Stimulated activated CD4-positive, alpha-beta T cell treated with anti-CD3 and anti-CD28 coated beads, Interleukin-15, amount 100 ng/mL, for 1 hour (primary cell): ENCODE results near the gene ZG16B.

Source experiments
- DNase-seq, 2 donors: peaks; one replicate each; pipeline ENCODE4 v3.0.0-alpha.2; 2020; ENCODE audit warnings: low read depth in 1 of 2, low spot score in 1 of 2

Gene ZG16B

DNA sequence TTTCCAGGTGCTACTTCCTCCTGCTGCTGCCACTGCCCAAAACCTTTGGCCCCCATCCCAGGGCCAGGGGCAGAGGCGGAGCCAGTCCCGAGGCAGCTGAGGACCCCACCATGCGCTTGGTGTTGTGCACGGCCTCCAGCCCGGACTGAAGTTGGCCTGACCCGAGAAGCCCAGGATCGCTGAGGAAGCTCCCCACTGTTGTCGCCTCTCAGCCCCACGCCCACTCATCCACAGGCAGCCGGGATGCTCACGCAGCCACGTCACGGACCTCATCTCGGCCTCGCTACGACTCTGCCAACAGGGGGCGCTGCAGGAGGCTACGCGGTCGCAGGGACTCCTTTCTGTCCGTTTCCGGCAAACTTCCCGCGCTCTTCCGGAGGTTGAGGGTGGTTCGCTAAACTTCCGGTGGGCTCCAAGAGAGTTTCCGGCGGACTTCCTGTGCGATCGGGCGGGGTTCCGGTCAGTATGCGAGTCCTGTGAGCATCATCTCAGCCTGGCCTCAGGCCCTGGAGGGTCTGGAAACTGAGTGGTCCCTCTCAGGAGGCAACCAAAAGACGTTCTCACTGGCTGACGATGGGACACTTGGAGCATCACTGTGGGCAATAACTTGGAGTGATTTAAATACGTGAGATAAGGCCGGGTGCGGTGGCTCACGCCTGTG, 12.4 kb downstream of the ZG16B start:
- DNase-seq, result peak; percentile 29 to 69

DNA sequence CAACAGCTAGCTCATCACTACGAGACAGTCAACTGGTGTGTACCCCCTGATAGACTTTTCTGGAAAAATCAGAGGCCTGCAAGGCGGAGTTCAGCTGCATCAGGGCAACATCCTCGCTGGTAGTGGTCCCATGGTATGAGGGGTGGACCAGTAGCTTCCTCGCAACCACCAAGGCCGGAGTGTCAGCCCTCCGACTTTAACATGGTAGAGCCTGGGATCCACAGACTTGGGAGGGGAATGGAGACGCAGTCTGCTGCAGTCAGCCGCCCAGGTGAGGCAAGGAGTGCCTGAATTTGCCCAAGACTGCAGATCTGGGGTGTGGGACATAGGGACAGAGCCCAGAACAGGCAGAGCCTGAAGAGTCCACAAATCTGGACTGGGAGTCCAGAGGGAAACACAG, 13.4 kb downstream of the ZG16B start:
- no peak for DNase-seq

DNA sequence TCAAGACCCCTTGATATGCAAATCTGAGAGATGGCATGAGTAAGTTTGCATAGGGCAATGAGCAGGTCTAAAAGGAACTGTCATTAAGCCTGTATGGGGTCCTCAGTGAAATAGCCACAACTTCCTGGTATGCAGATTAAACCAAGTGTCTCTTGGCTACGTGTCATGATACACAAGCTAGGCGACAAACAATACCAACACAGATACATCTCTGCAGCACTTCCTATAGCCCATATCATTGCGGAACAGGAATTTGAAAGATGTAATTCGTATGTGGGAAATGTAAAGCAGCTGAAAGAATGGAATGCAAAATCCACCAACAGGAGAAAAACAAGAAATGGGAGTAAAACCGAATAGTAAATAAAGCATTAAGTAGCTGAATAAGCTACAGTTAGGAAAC, 15.0 kb downstream of the ZG16B start:
- DNase-seq, result no peak

DNA sequence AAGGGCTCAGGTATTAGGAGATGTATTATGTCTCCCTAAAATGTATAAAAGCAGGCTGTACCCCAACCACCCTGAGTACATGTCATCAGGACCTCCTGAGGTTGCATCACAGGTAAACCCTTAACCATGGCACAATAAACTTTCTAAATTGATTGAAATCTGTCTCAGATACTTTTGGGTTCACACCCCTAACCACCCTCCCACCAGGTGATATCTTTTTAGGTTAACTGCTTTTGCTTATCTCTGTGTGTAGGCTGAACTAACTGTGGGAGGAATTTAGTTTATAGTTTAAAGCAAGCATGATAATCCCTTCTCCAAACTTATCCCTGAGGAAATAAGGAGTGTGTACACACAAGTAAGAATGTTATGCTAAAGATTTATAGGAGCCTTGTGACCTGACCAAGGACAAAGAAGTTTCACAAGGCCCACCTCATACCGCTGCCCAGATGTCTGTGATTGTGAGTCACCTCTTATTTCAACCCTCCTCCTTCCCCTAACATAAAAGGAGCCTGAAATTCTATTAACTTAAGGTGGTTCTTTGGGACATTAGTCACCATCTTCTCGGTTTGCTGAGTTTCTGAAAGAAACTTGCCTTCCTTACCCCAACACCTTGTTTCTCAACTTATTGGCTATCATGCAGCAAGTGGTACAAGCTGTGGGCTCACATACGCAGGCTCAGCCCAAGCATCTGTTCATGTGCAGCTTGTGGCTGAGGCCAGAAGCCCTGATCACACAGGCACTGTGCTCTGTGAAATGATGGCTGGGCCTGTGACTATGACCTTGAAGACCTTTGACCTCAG, 16.6 kb downstream of the ZG16B start:
- DNase-seq, result no peak

DNA sequence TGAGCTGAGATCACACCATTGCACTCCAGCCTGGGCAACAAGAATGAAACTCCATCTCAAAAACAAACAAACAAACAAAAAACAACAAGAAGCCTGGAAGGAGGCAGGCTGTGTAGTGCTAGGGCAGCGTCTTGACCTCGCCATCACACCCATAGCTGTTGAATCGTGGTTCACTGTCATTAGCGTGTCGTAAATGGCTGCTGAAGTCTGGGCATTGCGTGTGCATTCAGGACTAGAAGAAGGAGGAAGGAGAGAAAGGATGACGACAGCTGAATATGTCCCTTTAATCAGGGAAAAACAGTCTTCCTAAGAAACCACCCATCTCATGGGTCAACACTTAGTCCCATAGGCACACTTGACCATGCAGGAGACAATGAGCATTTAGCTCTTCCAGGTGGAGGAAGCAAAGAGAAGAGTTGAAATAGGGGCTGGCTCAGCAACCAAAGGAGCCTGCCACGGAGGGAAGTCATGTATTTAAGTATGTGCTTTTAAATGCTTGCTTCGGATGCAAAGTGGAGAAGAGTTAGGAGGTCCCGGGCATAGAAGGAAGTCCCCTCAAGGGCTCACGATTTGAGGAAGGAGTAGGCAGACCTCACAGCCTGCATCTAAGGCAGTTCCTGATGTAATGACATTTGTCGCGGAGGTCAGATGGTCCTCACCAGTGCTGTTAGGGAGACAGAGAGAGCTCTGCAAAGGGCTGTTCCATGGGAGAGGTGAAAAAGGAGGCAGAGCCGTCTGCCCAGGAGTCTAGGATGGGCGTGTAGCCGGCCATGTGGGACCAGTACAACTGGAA, 19.0 kb downstream of the ZG16B start:
- no peak for DNase-seq

DNA sequence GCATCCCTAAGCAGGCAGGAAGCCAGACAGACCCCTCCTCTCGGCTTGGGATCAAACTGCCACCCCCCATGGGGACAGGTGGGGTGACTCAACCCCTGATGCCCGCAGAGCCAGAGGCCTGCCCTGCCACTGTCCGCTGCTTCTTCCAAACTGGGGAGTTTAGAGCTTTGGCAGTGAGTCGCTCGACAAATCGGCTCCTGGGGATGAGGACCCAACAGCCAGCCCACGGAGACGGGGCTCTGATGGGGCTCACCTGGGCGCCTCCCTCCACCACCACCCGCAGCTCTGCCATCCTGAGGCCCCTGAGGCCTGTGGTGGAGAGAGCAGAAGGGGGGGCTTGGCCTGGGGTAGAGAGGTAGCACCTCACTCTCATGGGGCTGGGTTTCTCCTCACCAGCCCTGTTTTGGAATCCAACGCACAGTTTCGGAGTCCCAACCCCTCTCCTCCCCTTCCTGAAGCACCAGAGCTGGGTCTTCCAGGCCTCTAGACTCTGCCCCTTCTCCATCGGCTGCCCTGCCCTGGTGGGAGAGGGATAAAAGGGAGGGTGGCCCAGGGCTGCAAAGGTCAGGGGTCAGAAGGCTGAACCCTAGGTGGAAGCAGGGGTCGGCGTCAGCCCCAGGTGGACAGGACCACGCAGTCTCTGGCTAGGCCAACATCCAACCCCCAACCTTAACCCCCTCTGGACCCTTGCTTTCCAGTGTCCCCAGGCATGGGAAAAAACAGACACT, 22.1 kb downstream of the ZG16B start:
- no peak for DNase-seq

DNA sequence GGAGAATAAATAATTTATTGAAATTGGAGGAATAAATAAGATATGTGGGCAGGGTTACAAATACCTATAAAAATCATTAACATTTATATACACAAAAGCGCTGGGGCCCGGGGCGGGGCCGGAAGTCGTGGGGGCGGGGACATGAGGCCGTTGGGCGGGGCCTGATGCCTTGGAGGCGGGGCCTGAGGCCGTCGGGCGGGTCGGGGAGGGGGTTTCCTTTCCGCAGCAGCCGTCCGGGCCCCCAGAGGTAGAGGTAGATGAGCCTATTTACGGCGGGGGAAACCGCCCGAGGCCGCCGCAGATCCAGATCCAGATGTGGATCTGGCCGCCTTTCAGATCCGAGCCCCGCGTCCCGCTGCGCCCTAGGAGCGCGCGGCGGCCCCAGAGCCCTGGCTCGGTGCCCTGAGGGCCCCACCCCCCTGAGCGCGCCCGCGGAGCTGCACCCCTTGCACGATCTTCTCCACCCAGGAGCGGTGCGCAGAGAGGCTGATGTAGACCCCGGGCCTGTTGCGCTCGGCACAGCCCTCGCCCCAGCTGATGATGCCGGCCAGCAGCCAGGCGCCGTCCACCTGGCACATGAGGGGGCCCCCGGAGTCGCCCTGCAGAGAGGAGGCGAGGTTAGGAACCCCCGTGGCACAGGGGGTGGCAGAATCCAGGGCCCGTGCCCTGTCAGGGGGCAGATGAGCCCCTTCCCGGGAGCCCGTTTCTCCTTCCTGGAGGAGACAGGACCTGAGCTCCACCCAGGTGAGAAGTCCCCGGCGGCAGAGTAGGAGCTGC, 22.8 kb downstream of the ZG16B start:
- DNase-seq, result no peak

DNA sequence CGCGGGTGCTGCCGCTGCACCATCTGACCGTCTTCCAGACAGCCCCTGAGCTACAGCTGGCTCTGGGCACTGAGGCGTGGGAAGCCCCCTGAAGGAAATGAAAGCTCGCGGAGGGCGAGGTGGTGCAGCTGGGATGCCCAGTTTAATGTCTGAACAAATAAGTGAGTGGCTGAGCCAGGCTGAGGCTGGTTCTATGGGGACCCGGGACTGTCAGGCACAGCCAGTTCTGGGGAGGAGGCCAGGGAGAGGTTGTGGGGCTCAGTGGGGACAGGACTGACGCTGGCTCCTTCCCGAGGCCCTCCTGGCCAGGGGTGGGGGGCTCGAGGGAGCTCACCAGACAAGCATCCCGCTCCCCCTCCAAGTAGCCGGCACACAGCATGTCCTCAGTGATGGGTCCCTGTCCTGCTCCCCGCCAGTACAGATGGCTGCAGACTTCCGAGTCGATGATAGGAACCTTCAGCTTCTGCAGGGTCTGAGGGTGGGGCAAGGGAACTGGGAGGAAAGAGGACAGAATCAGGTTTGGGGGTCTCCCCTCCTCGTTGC, 23.5 kb downstream of the ZG16B start:
- no peak for DNase-seq

DNA sequence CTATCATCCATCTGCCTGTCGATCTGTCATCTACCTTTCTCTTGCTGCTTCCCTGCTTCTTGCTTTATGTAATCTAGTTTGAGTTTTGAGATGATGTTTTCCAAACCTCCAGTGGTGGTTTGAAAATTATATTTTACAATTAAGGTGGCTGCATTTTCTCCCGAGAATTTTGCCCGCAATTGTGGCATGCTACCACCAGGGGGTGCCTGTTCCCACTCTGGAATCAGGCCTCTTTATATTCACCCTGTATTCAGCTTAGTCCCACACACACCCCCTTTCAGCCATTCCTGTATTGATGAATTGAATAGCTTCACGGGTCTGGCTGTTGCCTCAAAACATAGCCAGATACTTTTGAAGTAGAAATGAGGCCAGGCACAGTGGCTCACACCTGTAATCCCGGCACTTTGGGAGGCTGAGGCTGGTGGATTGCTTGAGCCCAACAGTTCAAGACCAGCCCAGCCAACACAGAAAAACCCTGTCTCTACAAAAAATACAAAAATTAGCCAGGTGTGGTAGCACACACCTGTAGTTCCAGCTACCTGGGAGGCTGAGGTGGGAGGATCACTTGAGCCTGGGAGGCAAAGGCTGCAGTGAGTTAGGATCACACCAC, 24.7 kb downstream of the ZG16B start:
- DNase-seq, result no peak

DNA sequence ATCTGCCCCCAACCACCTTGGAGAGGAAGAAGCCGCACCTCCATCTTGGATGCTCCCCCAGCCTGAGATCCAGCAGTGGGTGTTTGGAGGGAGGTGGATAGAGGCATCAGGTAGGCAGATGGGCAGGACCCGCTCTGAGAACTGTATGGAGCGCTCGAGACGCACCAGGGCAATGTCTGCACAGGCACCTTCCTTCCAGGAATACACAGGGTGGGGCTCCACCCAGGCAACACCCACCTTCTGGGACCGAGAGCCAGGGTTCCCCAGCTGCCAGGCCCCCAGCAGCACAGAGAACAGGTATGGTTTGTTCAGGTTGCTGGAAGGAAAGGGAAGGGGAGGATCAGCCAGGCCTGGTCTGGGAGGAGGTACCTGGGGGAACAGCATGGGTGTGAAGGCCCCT, 25.4 kb downstream of the ZG16B start:
- no peak for DNase-seq

DNA sequence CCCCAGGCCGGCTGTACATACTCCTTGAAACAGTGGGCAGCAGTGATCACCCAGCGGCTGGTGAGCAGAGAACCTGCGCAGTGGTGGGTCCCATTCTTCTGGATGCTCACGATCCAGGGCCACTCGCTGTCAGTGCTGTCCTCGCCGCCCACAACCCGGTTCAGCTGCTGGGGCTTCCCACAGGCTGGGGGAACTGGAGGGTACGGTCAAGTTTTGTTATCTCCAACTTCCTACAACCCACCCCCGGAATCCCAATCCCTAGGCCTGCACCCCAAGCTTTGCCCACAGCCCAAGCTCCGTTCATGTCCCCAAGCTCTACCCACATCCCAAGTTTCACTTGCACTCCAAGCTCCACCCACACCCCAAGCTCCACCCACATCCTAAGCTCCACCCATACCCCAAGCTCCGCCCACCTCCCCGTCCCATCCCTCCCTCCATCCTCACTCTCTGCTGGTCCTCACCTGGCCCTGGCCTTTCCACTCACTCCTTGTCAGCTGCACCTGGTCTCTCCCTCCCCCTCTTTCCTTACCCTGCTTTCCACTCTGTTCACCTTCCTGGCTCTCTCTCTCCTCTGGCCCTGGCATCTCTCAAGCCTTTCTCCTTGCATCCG, 26.1 kb downstream of the ZG16B start:
- DNase-seq, result no peak

DNA sequence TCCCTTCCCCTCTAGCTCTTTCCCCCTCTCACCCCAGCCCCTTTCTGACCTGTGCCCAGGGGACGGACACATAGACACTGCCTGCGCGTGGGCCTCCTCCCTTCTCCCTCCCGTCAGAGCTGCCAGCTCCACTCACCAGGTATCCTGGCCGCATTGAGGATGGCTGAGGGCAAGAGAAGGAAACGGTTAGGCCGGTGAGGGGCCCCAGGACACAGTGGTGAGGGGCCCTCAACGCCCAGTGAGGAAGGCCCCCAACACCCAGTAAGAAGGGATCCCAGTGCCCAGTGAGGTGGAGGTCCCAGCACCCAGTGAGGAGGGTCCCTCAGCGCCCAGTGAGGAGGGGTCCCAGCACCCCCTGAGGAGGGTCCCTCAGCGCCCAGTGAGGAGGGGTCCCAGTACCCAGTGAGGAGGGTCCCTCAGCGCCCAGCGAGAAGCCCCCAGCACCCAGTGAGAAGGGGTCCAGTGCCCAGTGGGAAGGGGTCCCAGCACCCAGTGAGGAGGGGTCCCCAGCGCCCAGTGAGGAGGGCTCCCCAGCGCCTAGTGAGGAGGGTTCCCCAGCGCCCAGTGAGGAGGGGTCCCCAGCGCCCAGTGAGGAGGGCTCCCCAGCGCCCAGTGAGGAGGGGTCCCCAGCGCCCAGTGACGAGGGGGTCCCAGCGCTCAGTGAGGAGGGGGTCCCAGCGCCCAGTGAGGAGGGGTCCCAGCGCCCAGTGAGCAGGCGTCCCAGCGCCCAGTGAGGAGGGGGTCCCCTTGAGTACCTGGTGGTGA, 26.8 kb downstream of the ZG16B start:
- no peak for DNase-seq

DNA sequence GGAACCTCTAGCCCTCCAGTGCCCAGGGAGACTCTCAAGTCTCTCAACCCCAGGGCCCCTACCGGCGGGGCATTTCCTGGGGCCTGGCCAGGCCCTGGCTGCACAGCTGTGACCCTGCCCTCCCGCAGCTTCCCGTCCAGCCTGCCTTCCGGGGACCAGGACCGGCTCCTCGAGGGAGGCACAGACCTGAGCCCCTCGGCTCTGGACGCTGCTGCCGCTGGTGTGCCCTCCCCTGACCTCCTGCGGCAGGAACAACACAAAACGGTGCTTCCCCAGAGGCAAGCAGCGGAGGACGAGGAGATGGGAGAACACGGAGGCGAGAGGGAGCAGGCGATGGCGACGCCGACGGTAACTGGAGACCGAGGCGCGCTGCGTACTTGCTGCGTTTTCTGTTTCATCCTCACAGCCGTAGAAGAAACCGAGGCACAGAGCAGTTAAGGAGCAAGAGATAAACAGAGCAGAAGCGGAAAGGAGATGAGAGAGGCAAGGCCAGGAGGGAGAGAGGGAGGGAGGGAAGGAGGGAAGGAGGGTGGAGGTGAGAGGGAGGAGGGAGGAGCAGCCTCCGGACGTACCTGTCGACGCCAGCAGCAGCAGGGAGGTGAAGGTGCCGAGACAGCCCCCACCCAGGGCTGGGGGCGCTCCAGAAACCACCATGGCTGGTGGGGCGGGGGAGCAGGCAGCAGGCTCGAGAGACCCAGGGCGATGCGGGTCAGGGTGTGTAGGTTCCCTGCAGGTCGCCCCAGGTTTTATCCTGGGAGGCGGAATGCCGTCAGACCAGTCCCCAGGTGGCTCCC, 27.5 kb downstream of the ZG16B start, which contains the start of gene PRSS22:
PRSS22 (minus strand) TSS at position 720 of the 794 bp plus-strand sequence; CDS start at position 654, 66 bp downstream.
- no peak for DNase-seq

DNA sequence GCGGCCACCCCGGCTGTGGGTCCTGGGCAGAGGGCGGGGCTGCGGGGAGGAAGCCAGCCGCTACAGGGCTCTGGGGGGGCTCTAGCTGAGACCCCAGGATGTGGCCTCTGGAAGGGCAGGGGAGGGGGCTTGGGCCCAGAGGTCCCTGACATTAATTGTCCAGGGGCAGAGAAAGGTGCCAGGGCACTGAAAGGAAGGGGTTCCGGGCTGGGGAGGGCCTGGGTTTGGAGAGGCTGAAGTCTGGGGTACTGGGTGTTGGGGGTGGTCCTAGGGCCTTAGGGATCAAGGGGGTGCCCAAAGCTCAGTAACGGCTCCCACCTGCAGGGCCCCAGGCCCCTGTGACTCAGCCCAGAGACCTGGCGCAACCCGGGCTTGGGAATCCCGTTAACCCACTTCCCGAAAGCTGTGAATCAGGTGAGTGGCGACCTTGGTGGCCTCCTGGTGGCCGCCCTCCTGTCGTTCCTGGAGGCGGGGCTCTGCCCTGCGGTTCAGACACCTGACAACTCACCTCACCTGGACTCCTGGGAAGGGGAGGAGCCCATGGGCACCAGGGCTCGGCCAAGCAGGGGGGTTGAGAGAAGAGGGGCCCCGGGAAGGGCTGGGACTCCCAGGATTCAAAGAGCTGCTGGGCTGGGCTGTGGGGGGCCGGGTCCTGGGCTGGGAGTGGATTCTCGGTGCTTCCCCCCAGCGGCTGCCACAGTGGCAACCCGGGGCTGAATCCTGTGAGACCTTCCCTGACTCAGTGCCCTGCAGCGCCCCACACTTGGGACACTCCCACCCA, 28.3 kb downstream of the ZG16B start:
- DNase-seq, result no peak

DNA sequence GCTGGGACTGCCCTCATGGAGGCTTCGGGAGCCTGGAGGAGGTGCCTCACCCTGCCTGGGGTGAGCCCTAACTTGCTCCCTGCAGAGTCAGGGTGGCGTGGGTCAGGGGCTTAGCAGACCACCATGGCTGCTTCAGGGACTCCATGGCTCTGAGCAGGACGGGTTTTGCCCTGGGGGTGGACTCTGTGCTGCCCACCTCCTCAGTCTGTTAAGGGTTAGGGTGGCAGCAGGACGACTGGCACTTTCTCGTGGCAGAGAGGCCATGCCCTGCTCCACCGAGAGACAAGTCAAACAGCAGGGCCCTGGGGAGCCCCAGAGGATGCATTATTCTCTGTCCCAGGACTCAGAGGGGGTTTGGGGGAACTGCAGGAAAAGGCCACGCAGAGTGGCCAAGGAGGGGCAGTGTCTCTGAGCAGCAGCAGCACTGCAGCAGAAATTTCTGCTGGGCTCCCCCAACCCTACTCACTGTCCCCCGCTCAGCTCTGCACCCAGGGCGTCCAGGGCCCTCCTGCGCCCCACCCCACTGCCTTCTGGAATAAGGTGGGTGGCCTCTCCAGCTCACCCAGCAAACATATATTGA, 29.7 kb downstream of the ZG16B start:
- no peak for DNase-seq

DNA sequence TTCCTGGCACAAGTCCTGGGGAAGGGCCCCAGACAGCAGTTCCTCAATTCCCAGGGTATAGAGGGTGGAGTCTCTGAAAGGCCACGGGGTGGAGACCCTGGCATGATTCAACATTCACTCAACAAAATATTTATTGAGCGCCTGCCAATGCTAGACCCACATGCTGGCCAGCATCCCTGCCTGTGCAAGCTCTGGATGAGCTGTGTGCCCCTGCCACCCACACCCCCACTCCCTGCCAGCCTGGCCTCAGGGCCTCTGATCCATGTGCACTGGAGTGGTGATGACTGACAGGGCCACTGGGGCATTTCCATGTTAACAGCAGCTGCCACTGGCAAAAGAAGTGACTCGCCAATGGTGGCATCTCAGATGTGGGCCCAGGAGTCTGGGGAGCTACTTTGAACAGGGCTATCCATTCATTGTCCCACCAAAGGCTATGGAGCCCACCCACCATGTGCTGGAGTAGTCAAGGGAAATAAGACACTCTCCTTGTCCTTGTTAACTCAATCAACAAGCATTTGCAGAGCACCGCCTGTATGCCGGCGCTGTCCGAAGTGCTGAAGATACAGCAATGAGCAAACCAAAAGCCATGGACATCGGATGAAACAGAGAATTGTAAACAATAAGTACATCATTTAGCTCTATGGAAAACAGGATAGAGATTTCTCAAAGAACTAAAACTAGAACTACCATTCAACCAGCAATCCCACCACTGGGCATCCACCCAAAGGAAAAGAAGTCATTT, 30.9 kb downstream of the ZG16B start:
- no peak for DNase-seq
